Measurements from ENCODE around the gene LRRC61. TPM values are rescaled to one million over a fixed set of nuclear protein-coding genes. Genes with fewer than 3 reads are reported as not detected.
A peak's percentile ranks its signal among the peaks of the same experiment; 100 is the strongest.

Gene LRRC61
- total RNA-seq, 4 donors from 2014 or later: 5.9 to 41.2 (median 15.3) TPM

GRCh38 chr7:150379441-150380379 lies 56.6 kb downstream of the LRRC61 start:
- DNase-seq: no peak
- intact Hi-C loops (cut with DNase I; ENCODE audit: low total_unique reads): no loop called here
- H3K27me3 ChIP-seq: no peaks in the 10 kb centered on the region
- H3K27ac ChIP-seq: peak overlapping the region; percentile 83 to 88
- TF ChIP-seq CTCF (IDR thresholded peaks at IDR 0.05) (no peak), POLR2A (IDR thresholded peaks at IDR 0.05) (no peak)
- H3K36me3 ChIP-seq: no peaks in the 10 kb centered on the region
- no peaks in the 10 kb centered on the region for H3K9me3 ChIP-seq
- H3K4me1 ChIP-seq: no peaks in the 10 kb centered on the region
- peak overlapping the region; percentile 68 to 91 for H3K4me3 ChIP-seq

- Histone ChIP-seq H3K9me3 (no peaks in the 10 kb centered on the region), H3K36me3 (no peaks in the 10 kb centered on the region), H3K27ac (no peak overlapping the region), H3K4me1 (no peaks in the 10 kb centered on the region), H3K27me3 (no peaks in the 10 kb centered on the region), H3K4me3 (no peak overlapping the region)
- no peak for DNase-seq
- intact Hi-C loops (cut with DNase I; ENCODE audit: low total_unique reads): no loop called here
- TF ChIP-seq CTCF (IDR thresholded peaks at IDR 0.05) (no peak), POLR2A (IDR thresholded peaks at IDR 0.05) (no peak)
Measured at GRCh38 chr7:150380463-150380862, 57.3 kb downstream of the LRRC61 start.

- no peak for DNase-seq
- H3K4me1 ChIP-seq: no peaks in the 10 kb centered on the region
- no peaks in the 10 kb centered on the region for H3K9me3 ChIP-seq
- intact Hi-C loops (cut with DNase I; ENCODE audit: low total_unique reads): no loop called here
- no peak overlapping the region for H3K4me3 ChIP-seq
- no peak for TF ChIP-seq POLR2A (IDR thresholded peaks at IDR 0.05)
- TF ChIP-seq CTCF (IDR thresholded peaks at IDR 0.05): no peak
- no peaks in the 10 kb centered on the region for H3K27me3 ChIP-seq
- no peak overlapping the region for H3K27ac ChIP-seq
- H3K36me3 ChIP-seq: no peaks in the 10 kb centered on the region
Measured at GRCh38 chr7:150381096-150381495, 57.9 kb downstream of the LRRC61 start.

GRCh38 chr7:150381785-150382122 lies 58.6 kb downstream of the LRRC61 start:
- H3K9me3 ChIP-seq: no peaks in the 10 kb centered on the region
- DNase-seq: no peak
- no peak overlapping the region for H3K4me3 ChIP-seq
- H3K27ac ChIP-seq: no peak overlapping the region
- no peaks in the 10 kb centered on the region for H3K36me3 ChIP-seq
- no peaks in the 10 kb centered on the region for H3K27me3 ChIP-seq
- no peaks in the 10 kb centered on the region for H3K4me1 ChIP-seq
- TF ChIP-seq CTCF (IDR thresholded peaks at IDR 0.05): no peak
- no peak for TF ChIP-seq POLR2A (IDR thresholded peaks at IDR 0.05)
- intact Hi-C loops (cut with DNase I; ENCODE audit: low total_unique reads): no loop called here

- Histone ChIP-seq H3K27me3 (no peaks in the 10 kb centered on the region), H3K9me3 (no peaks in the 10 kb centered on the region), H3K27ac (no peak overlapping the region), H3K4me3 (no peak overlapping the region), H3K36me3 (no peaks in the 10 kb centered on the region), H3K4me1 (no peaks in the 10 kb centered on the region)
- intact Hi-C loops (cut with DNase I; ENCODE audit: low total_unique reads): no loop called here
- no peak for DNase-seq
- TF ChIP-seq POLR2A (IDR thresholded peaks at IDR 0.05) (no peak), CTCF (IDR thresholded peaks at IDR 0.05) (no peak)
Measured at GRCh38 chr7:150382123-150382843, 59.1 kb downstream of the LRRC61 start.
